GM12872 (cell line): ENCODE data around the gene SMPDL3A.

Experiments used
- TF ChIP-seq, protein P1 (sequence below): IDR thresholded peaks from 3 replicates; pipeline ENCODE4 v1.5.1; 2011; ENCODE audit warnings: low read depth, mild to moderate bottlenecking, low read length, moderate library complexity; ENCODE audit not compliant: insufficient read depth

SMPDL3A gene, protein sequence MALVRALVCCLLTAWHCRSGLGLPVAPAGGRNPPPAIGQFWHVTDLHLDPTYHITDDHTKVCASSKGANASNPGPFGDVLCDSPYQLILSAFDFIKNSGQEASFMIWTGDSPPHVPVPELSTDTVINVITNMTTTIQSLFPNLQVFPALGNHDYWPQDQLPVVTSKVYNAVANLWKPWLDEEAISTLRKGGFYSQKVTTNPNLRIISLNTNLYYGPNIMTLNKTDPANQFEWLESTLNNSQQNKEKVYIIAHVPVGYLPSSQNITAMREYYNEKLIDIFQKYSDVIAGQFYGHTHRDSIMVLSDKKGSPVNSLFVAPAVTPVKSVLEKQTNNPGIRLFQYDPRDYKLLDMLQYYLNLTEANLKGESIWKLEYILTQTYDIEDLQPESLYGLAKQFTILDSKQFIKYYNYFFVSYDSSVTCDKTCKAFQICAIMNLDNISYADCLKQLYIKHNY

DNA sequence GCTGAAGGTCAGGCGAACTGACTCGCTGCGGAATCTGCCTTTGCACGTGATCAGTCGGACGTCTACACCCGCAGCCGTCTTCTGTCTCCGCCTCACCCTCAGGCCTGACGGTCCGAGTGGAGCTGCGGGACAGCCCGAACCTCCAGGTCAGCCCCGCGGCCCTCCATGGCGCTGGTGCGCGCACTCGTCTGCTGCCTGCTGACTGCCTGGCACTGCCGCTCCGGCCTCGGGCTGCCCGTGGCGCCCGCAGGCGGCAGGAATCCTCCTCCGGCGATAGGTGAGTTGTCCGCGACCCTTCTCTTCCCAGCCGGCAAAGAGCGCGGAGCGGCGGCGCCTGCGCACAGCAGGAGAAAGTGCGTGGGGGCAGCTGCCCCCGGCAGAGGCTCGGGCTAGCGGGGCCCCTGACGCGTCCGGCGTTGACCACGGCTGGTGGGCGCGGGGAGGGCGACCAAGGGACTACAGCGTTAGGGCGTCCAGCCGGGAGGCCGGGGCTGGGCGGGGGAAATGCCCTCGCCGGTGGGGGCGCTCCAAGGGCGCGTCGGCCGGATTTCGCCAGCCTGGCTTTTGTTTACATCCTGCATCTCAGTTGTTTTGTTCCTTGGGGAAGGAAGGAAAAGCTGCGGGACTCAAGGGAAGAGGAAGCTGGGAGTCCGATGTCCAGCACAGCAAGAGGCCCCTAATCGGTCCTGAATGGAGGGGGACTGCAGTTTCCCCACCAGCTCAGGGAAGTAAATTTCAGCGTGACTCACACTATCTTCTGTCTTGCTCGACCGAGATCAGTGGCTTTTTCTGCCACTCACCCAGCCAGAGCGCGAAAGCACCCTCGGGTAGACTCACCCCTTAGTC, at the start of gene SMPDL3A:
Gene SMPDL3A (plus strand): TSS at position 77 of the 846 bp plus-strand sequence. CDS start 89 bp downstream, at position 166.
- TF ChIP-seq, protein P1, sequence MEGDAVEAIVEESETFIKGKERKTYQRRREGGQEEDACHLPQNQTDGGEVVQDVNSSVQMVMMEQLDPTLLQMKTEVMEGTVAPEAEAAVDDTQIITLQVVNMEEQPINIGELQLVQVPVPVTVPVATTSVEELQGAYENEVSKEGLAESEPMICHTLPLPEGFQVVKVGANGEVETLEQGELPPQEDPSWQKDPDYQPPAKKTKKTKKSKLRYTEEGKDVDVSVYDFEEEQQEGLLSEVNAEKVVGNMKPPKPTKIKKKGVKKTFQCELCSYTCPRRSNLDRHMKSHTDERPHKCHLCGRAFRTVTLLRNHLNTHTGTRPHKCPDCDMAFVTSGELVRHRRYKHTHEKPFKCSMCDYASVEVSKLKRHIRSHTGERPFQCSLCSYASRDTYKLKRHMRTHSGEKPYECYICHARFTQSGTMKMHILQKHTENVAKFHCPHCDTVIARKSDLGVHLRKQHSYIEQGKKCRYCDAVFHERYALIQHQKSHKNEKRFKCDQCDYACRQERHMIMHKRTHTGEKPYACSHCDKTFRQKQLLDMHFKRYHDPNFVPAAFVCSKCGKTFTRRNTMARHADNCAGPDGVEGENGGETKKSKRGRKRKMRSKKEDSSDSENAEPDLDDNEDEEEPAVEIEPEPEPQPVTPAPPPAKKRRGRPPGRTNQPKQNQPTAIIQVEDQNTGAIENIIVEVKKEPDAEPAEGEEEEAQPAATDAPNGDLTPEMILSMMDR: peak; percentile 42; the same call in 2 of the 3 replicates

- TF ChIP-seq, protein P1: no peak
These were observed 49.0 kb upstream of the SMPDL3A start for GRCh38 chr6:122740091-122740490.

DNA sequence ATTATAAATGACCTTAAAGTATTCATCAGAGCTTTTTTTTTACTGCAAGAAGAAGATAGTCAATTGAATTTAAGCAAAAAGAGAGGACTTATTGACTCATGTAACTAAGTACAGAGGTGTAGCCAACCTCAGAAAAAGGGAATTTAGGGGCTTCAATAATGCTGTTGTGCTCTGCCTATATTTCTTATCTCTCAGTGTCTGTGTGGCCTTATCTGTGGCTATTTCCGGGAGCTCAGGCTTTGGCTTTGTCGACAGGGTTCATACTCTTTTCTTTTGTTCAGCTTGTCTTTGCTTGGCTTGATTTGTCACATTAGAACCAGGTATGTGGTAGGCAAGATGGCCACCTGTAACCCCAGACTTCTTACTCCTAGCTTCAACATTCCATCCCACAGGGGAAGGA, 48.1 kb upstream of the SMPDL3A start:
- TF ChIP-seq, protein P1: no peak

DNA sequence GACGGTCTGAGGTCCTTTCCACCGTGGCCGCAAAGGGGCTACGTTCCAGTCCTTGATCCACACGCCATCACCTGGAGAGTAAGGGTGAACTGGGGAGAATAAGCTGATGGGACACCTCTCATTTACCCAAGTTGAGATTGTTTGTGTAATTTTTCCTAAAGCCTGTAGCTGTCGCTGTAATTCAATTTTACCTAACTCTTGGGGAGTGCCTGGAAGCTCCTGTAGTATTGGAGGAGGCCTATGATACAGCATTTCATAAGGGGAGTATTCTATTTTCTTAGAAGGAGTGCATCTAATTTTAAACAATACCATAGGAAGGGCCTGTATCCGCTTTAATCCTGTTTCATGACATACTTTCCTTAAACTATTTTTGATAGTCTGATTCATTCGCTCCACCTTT, 44.8 kb upstream of the SMPDL3A start:
- TF ChIP-seq, protein P1: 0 out of 3 replicates have a peak, but pooled peaks have one; percentile 31

- TF ChIP-seq, protein P1: no peak
These were observed 42.4 kb upstream of the SMPDL3A start for GRCh38 chr6:122746688-122747087.

GRCh38 chr6:122747573-122747972, 41.5 kb upstream of the SMPDL3A start:
- TF ChIP-seq, protein P1: no peak

GRCh38 chr6:122749451-122750050, 39.5 kb upstream of the SMPDL3A start:
- TF ChIP-seq, protein P1: no peak
